ENCODE measurements around the gene FCRL1. TPM values are rescaled to one million over a fixed set of nuclear protein-coding genes. Genes with fewer than 3 reads are reported as not detected.

FCRL1 gene
- total RNA-seq, 1 donor from 2014 or later = 1.4 TPM

- intact Hi-C loops (cut with DNase I) = no loop called here
- ATAC-seq = no peak
- DNase-seq (ENCODE audit: low spot score) = no peak
These were observed 71.6 kb downstream of the FCRL1 start for GRCh38 chr1:157748262-157748817.

Other genes starting within 250 kb of the FCRL1 start
- not detected for gene FCRL4, start 222.0 kb downstream of the FCRL1 start, total RNA-seq
- 1.2 TPM for gene FCRL3, start 119.4 kb downstream of the FCRL1 start, total RNA-seq
- 0.31 TPM for gene FCRL2, start 43.0 kb downstream of the FCRL1 start, total RNA-seq
- gene CD5L, start 21.7 kb upstream of the FCRL1 start, total RNA-seq = 0.27 TPM
- 67.8 TPM for gene KIRREL1, start 173.5 kb upstream of the FCRL1 start, total RNA-seq